ENCODE results near the gene CAMK2G.

DNA sequence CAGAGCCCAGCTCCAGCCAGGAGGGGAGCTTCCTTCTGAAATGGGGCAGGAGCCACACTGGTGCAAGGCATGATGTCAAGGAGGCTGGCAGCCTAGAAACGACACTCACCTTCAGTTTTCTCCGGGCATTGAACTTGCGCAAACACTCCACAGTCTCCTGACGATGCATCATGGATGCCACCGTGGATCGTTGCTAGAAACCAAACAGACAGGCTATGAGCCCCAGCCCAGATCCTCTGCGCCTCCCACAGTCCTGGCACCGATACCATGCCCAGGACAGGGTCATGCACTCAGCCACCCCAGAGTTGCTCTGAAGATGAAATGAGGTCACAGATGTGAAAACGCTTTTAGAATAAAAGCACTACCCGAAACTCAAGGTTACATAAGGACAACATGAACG lies 32.0 kb downstream of the CAMK2G start:
- TF ChIP-seq, protein P1, sequence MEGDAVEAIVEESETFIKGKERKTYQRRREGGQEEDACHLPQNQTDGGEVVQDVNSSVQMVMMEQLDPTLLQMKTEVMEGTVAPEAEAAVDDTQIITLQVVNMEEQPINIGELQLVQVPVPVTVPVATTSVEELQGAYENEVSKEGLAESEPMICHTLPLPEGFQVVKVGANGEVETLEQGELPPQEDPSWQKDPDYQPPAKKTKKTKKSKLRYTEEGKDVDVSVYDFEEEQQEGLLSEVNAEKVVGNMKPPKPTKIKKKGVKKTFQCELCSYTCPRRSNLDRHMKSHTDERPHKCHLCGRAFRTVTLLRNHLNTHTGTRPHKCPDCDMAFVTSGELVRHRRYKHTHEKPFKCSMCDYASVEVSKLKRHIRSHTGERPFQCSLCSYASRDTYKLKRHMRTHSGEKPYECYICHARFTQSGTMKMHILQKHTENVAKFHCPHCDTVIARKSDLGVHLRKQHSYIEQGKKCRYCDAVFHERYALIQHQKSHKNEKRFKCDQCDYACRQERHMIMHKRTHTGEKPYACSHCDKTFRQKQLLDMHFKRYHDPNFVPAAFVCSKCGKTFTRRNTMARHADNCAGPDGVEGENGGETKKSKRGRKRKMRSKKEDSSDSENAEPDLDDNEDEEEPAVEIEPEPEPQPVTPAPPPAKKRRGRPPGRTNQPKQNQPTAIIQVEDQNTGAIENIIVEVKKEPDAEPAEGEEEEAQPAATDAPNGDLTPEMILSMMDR (IDR thresholded peaks at IDR 0.05), result no peak
- no peak for TF ChIP-seq EP300 (IDR thresholded peaks at IDR 0.05)
